Sigmoid colon (tissue), 7 donors: ENCODE results near the gene SESTD1. TPM values are rescaled to one million over a fixed set of nuclear protein-coding genes. Genes with fewer than 3 reads are reported as not detected.

Experiments used
- DNase-seq: peaks from one replicate; pipeline ENCODE4 v3.0.0-alpha.2; 2019
- H3K27ac ChIP-seq, 4 donors: fragments of 200-600 bp; sonication (generic); one replicate each; pipeline ENCODE4 v1.5.1; 2016 to 2019; ENCODE audit warnings: mild to moderate bottlenecking in 1 of 4
- H3K27me3 ChIP-seq, 3 donors: fragments of 200-600 bp; sonication (generic); one replicate each; pipeline ENCODE4 v1.5.1; 2019; ENCODE audit warnings: mild to moderate bottlenecking in 1 of 3
- H3K36me3 ChIP-seq, 4 donors: fragments of 200-600 bp; sonication (generic); one replicate each; pipeline ENCODE4 v1.5.1; 2016 to 2019
- H3K4me1 ChIP-seq, 4 donors: fragments of 200-600 bp; sonication (generic); one replicate each; pipeline ENCODE4 v1.5.1; 2017 to 2019
- H3K4me3 ChIP-seq, 4 donors: fragments of 200-600 bp; sonication (generic); one replicate each; pipeline ENCODE4 v1.5.1; 2017 to 2019; ENCODE audit warnings: mild to moderate bottlenecking in 2 of 4, moderate library complexity in 1 of 4
- H3K9me3 ChIP-seq, 4 donors: fragments of 200-600 bp in 3 of 4; sonication (generic) in 3 of 4; one replicate each; pipeline versions ENCODE4 v1.5.1 to v1.6.1; 2013 to 2019
- CTCF ChIP-seq, 4 experiments: fragments of 450-650 bp in 3 of 4; fragments of 200-600 bp in 1 of 4; IDR thresholded peaks; one replicate each; pipeline ENCODE4 v1.5.1; 2016 to 2019; ENCODE audit warnings: antibody characterized with exemption in 4 of 4, mild to moderate bottlenecking in 3 of 4, moderate library complexity in 2 of 4
- EP300 ChIP-seq, 4 donors: sonication (generic); formaldehyde crosslinking; IDR thresholded peaks; one replicate each; pipeline ENCODE4 v1.6.1; 2017; ENCODE audit warnings: antibody characterized with exemption in 4 of 4
- POLR2A ChIP-seq, 2 donors: fragments of 450-650 bp; IDR thresholded peaks; one replicate each; pipeline ENCODE4 v1.6.1; 2016; ENCODE audit warnings: antibody characterized with exemption in 2 of 2, mild to moderate bottlenecking in 2 of 2, moderate library complexity in 2 of 2
- POLR2AphosphoS5 ChIP-seq, 4 donors: sonication (generic); formaldehyde crosslinking; IDR thresholded peaks; one replicate each; pipeline ENCODE4 v1.6.1; 2017; ENCODE audit warnings: antibody characterized with exemption in 4 of 4
- WGBS, 2 donors: extraction: QIAGEN DNeasy Blood & Tissue Kit; methylation state at CpG; one replicate each; pipeline ENCODE4 v1.1.7; 2013; 5-methylcytosine and 5-hydroxymethylcytosine counted together
- intact Hi-C: fragments of 100-400 bp; cut with DNase I; formaldehyde crosslinking; loops from one replicate; pipeline ENCODE4 v1.15.1; 2023
- polyA plus RNA-seq, 3 donors: library from polyadenylated mRNA; stranded (reverse); fragments of 200-250 nt; gene quantifications; one replicate each; pipeline ENCODE4 v1.2.3, GENCODE V29; 2013
- total RNA-seq, 4 donors: library from RNA; depleted of rRNA; stranded (reverse); fragments of >200 nt; gene quantifications; one replicate each; pipeline ENCODE4 v1.1.0, GENCODE V29; 2016
- donor health status: healthy with polysubstance abuse.
- donor health status: Bipolar disorder and iron deficiency.
- donor health status: healthy.

Gene SESTD1
- total and polyA plus RNA-seq, 7 donors: 9.5 to 52.3 (median 31.0) TPM

- intact Hi-C loops: no loop called here
- no peaks in the 10 kb centered on the region for H3K36me3 ChIP-seq
- DNase-seq: no peak
- H3K4me3 ChIP-seq: no peak overlapping the region
- no peaks in the 10 kb centered on the region for H3K9me3 ChIP-seq
- TF ChIP-seq POLR2A (IDR thresholded peaks at IDR 0.05) (no peak), POLR2AphosphoS5 (IDR thresholded peaks at IDR 0.05) (no peak), EP300 (IDR thresholded peaks at IDR 0.05) (no peak), CTCF (IDR thresholded peaks at IDR 0.05) (no peak)
- no peaks in the 10 kb centered on the region for H3K4me1 ChIP-seq
- 90 to 95% methylated on average over 2 of the region's 2 CpGs for WGBS, 2 donors
- no peaks in the 10 kb centered on the region for H3K27me3 ChIP-seq
- H3K27ac ChIP-seq: no peak overlapping the region
Observed at GRCh38 chr2:179297927-179298326, 33.3 kb upstream of the SESTD1 start.

GRCh38 chr2:179290329-179290728 is 25.7 kb upstream of the SESTD1 start:
- Histone ChIP-seq H3K4me3 (no peak overlapping the region), H3K36me3 (no peaks in the 10 kb centered on the region), H3K9me3 (no peaks in the 10 kb centered on the region), H3K4me1 (no peaks in the 10 kb centered on the region), H3K27me3 (no peaks in the 10 kb centered on the region), H3K27ac (no peak overlapping the region)
- WGBS, 2 donors: 98 to 100% methylated on average over 1 of the region's 1 CpG
- no peak for DNase-seq
- TF ChIP-seq POLR2A (IDR thresholded peaks at IDR 0.05) (no peak), EP300 (IDR thresholded peaks at IDR 0.05) (no peak), CTCF (IDR thresholded peaks at IDR 0.05) (no peak), POLR2AphosphoS5 (IDR thresholded peaks at IDR 0.05) (no peak)
- intact Hi-C loops: no loop called here

GRCh38 chr2:179285060-179285459 is 20.4 kb upstream of the SESTD1 start:
- intact Hi-C loops: no loop called here
- H3K9me3 ChIP-seq: no peaks in the 10 kb centered on the region
- DNase-seq: no peak
- no peak overlapping the region for H3K27ac ChIP-seq
- no peaks in the 10 kb centered on the region for H3K27me3 ChIP-seq
- no peaks in the 10 kb centered on the region for H3K36me3 ChIP-seq
- no peak for TF ChIP-seq EP300 (IDR thresholded peaks at IDR 0.05)
- TF ChIP-seq POLR2A (IDR thresholded peaks at IDR 0.05): no peak
- no peak overlapping the region for H3K4me3 ChIP-seq
- no peaks in the 10 kb centered on the region for H3K4me1 ChIP-seq

GRCh38 chr2:179277429-179278196 is 13.0 kb upstream of the SESTD1 start:
- H3K4me1 ChIP-seq: peaks cover 0 to 17% (median 14%) of the 10 kb centered on the region in 4 donors
- 94 to 96% methylated on average over 3 of the region's 3 CpGs for WGBS, 2 donors
- intact Hi-C loops: no loop called here

More at GRCh38 chr2:179277429-179278196, 13.0 kb upstream of the SESTD1 start:
- H3K36me3 ChIP-seq: no peaks in the 10 kb centered on the region
- no peak for DNase-seq
- no peaks in the 10 kb centered on the region for H3K9me3 ChIP-seq
- H3K4me3 ChIP-seq: no peak overlapping the region
- H3K27me3 ChIP-seq: no peaks in the 10 kb centered on the region
- no peak for TF ChIP-seq POLR2A (IDR thresholded peaks at IDR 0.05)
- TF ChIP-seq CTCF (IDR thresholded peaks at IDR 0.05): no peak
- TF ChIP-seq POLR2AphosphoS5 (IDR thresholded peaks at IDR 0.05): no peak
- no peak for TF ChIP-seq EP300 (IDR thresholded peaks at IDR 0.05)
- H3K27ac ChIP-seq: no peak overlapping the region
